HepG2 (cell line): ENCODE data around the gene MEGF11. TPM values are rescaled to one million over a fixed set of nuclear protein-coding genes. Genes with fewer than 3 reads are reported as not detected.

Experiments used
- ATAC-seq: fragments of 200-7000 bp; cut with Tn5 transposase; 3 replicates; pipeline ENCODE4 v1.9.1; 2020; ENCODE audit warnings: mild to moderate bottlenecking, moderate library complexity
- BruUV-seq: library from RNA; stranded (reverse); fragments of 400-500 nt; replicated peaks from 2 replicates; lab custom pipeline; 2021; lab: Mats Ljungman, UMichigan
- CTCF ChIA-PET: fragments of 300-600 bp; formaldehyde crosslinking; extraction: SDS; loops from one replicate; lab custom pipeline; 2021; ENCODE audit warnings: low total read pairs, inconsistent platforms, low intra/inter-chr PET ratio; lab: Yijun Ruan, JAX
- POLR2A ChIA-PET: fragments of 350-600 bp; sonication (Branson Sonifier 250); formaldehyde crosslinking; loops from one replicate; lab custom pipeline; 2020; ENCODE audit warnings: antibody characterized with exemption, inconsistent platforms; lab: Yijun Ruan, JAX
- DNase-seq: peaks from one replicate; pipeline ENCODE4 v3.0.0-alpha.2; 2015; ENCODE audit warnings: low spot score
- FAIRE-seq: peaks from 3 replicates; lab custom pipeline; 2011; peaks lifted over from hg19 to GRCh38; lab: Jason Lieb, UNC
- H2AFZ ChIP-seq: one replicate; pipeline ENCODE4 v1.6.1; 2011; ENCODE audit warnings: low read length, inconsistent platforms
- H3K27ac ChIP-seq: fragments of 300-600 bp; 3 replicates; pipeline ENCODE4 v1.8.0; 2011; ENCODE audit warnings: mixed run types, mild to moderate bottlenecking, mixed read lengths, low read length, inconsistent platforms; ENCODE audit not compliant: insufficient read depth; ENCODE audit errors: extremely low read length
- H3K27me3 ChIP-seq, 2 experiments: fragments of 200-600 bp in 1 of 2; 2 replicates in 1 of 2; 3 replicates in 1 of 2; pipeline versions ENCODE4 v1.6.0 to v1.8.0; 2011; ENCODE audit warnings: low read length in 2 of 2, mild to moderate bottlenecking in 2 of 2, moderate library complexity in 2 of 2, inconsistent platforms in 1 of 2; ENCODE audit not compliant: insufficient read depth in 2 of 2, control insufficient read depth in 1 of 2
- H3K36me3 ChIP-seq, 2 experiments: fragments of 200-600 bp in 1 of 2; replicated peaks in 1 of 2; 2 replicates in 1 of 2; 3 replicates in 1 of 2; pipeline versions ENCODE4 v1.5.1 to v1.8.0; 2011; ENCODE audit warnings: low read length in 2 of 2, inconsistent platforms in 1 of 2; ENCODE audit not compliant: insufficient read depth in 2 of 2, control insufficient read depth in 1 of 2
- H3K4me1 ChIP-seq: 2 replicates; pipeline ENCODE4 v1.5.1; 2012; ENCODE audit warnings: low read length, inconsistent platforms; ENCODE audit not compliant: insufficient read depth
- H3K4me2 ChIP-seq: 2 replicates; pipeline ENCODE4 v1.6.0; 2011; ENCODE audit warnings: low read depth, low read length, inconsistent platforms
- H3K4me3 ChIP-seq, 3 experiments: fragments of 200-600 bp in 1 of 3; sonication (generic), shearing (Covaris generic) in 1 of 3; replicated peaks in 1 of 3; 2 replicates each; pipeline ENCODE4 v1.5.1; 2011 to 2016; ENCODE audit warnings: low read length in 3 of 3, inconsistent platforms in 2 of 3, low read depth in 2 of 3, mild to moderate bottlenecking in 2 of 3, control low read depth in 1 of 3, mixed read lengths in 1 of 3; ENCODE audit not compliant: insufficient read depth in 1 of 3
- H3K79me2 ChIP-seq: one replicate; pipeline ENCODE4 v1.6.1; 2011; ENCODE audit warnings: low read length, inconsistent platforms; ENCODE audit not compliant: insufficient read depth
- H3K9ac ChIP-seq: 2 replicates; pipeline ENCODE4 v1.6.0; 2011; ENCODE audit warnings: mild to moderate bottlenecking, low read depth, low read length, inconsistent platforms; ENCODE audit not compliant: insufficient read depth
- H3K9me3 ChIP-seq: 2 replicates; pipeline ENCODE4 v1.5.1; 2012; ENCODE audit warnings: mild to moderate bottlenecking, low read length
- H4K20me1 ChIP-seq: 2 replicates; pipeline ENCODE4 v1.6.0; 2011; ENCODE audit warnings: inconsistent platforms, mild to moderate bottlenecking, low read length, moderate library complexity; ENCODE audit not compliant: insufficient read depth
- BRCA1 ChIP-seq: sonication (generic); formaldehyde crosslinking; IDR thresholded peaks from 2 replicates; pipeline ENCODE4 v1.4.0; 2020; ENCODE audit warnings: missing genetic modification reagents
- CEBPB ChIP-seq: IDR thresholded peaks from 2 replicates; pipeline ENCODE4 v1.6.1; 2011; ENCODE audit warnings: low read depth, low read length, improper control_type of control experiment, borderline replicate concordance
- DNMT1 ChIP-seq: sonication (generic); formaldehyde crosslinking; IDR thresholded peaks from 2 replicates; pipeline ENCODE4 v1.5.1; 2020; ENCODE audit warnings: mild to moderate bottlenecking, missing genetic modification reagents
- ELK4 ChIP-seq: sonication (generic); formaldehyde crosslinking; IDR thresholded peaks from 2 replicates; pipeline ENCODE4 v1.9.0; 2021; ENCODE audit warnings: missing genetic modification reagents, borderline replicate concordance
- ETV5 ChIP-seq: IDR thresholded peaks from 2 replicates; pipeline ENCODE4 v1.6.1; 2018; ENCODE audit warnings: missing biosample characterization, missing genetic modification reagents, inconsistent platforms, borderline replicate concordance
- GTF3A ChIP-seq: sonication (generic); formaldehyde crosslinking; conservative IDR thresholded peaks from 2 replicates; pipeline ENCODE4 v1.4.0; 2020; ENCODE audit warnings: mild to moderate bottlenecking, missing genetic modification reagents
- MIER2 ChIP-seq: IDR thresholded peaks from 2 replicates; pipeline ENCODE4 v1.6.1; 2016; ENCODE audit warnings: missing biosample characterization, missing genetic modification reagents
- MXD1 ChIP-seq: sonication (generic); formaldehyde crosslinking; IDR thresholded peaks from 2 replicates; pipeline ENCODE4 v1.4.0; 2020; ENCODE audit warnings: mild to moderate bottlenecking, missing genetic modification reagents
- SOX5 ChIP-seq: IDR thresholded peaks from 2 replicates; pipeline ENCODE4 v1.6.1; 2016; ENCODE audit warnings: borderline replicate concordance
- UBTF ChIP-seq: sonication (generic); formaldehyde crosslinking; IDR thresholded peaks from 2 replicates; pipeline ENCODE4 v1.4.0; 2020; ENCODE audit warnings: mild to moderate bottlenecking, missing genetic modification reagents
- ZBTB21 ChIP-seq: sonication (generic); formaldehyde crosslinking; IDR thresholded peaks from 2 replicates; pipeline ENCODE4 v1.4.0; 2020; ENCODE audit warnings: missing genetic modification reagents
- ZNF136 ChIP-seq: sonication (generic); formaldehyde crosslinking; IDR thresholded peaks from 2 replicates; pipeline ENCODE4 v1.8.1; 2022; ENCODE audit warnings: low read depth, mild to moderate bottlenecking, moderate library complexity, missing genetic modification reagents
- ZNF224 ChIP-seq: sonication (generic); formaldehyde crosslinking; IDR thresholded peaks from 2 replicates; pipeline ENCODE4 v1.5.0; 2020; ENCODE audit warnings: mild to moderate bottlenecking, missing genetic modification reagents
- ZNF253 ChIP-seq: sonication (generic); formaldehyde crosslinking; IDR thresholded peaks from 2 replicates; pipeline ENCODE4 v1.8.0; 2022; ENCODE audit warnings: mild to moderate bottlenecking, missing genetic modification reagents, borderline replicate concordance
- ZNF30 ChIP-seq: sonication (generic); formaldehyde crosslinking; IDR thresholded peaks from 2 replicates; pipeline ENCODE4 v1.5.0; 2020; ENCODE audit warnings: mild to moderate bottlenecking, missing genetic modification reagents
- ZNF414 ChIP-seq: sonication (generic); formaldehyde crosslinking; IDR thresholded peaks from 2 replicates; pipeline ENCODE4 v1.5.0; 2020; ENCODE audit warnings: missing genetic modification reagents
- ZNF605 ChIP-seq: sonication (generic); formaldehyde crosslinking; IDR thresholded peaks from 2 replicates; pipeline ENCODE4 v1.8.0; 2022; ENCODE audit warnings: mild to moderate bottlenecking, missing genetic modification reagents
- ZNF639 ChIP-seq: conservative IDR thresholded peaks from 2 replicates; pipeline ENCODE4 v1.6.1; 2018; ENCODE audit warnings: missing genetic modification reagents
- ZNF709 ChIP-seq: sonication (generic); formaldehyde crosslinking; IDR thresholded peaks from 2 replicates; pipeline ENCODE4 v1.5.0; 2020; ENCODE audit warnings: mild to moderate bottlenecking, missing genetic modification reagents
- ZSCAN20 ChIP-seq: sonication (generic); formaldehyde crosslinking; IDR thresholded peaks from 2 replicates; pipeline ENCODE4 v1.4.0; 2020; ENCODE audit warnings: missing genetic modification reagents, mild to moderate bottlenecking, borderline replicate concordance
- WGBS: methylation state at CpG from one replicate; pipeline ENCODE4 v1.1.6; 2017; ENCODE audit warnings: low lambda C conversion rate; 5-methylcytosine and 5-hydroxymethylcytosine counted together
- in situ Hi-C: cut with HindIII; loops from 2 replicates; pipeline ENCODE4 v1.10.0; 2017; ENCODE audit warnings: low pct_unique_long_range_greater_than_20kb; ENCODE audit not compliant: extremely low pct_ligation_motif_present
- intact Hi-C: fragments of 100-400 bp; cut with micrococcal nuclease; formaldehyde crosslinking; loops from one replicate; pipeline ENCODE4 v1.10.0; 2022; ENCODE audit not compliant: unreplicated experiment
- polyA plus RNA-seq, 8 experiments: library from polyadenylated mRNA; depleted of rRNA in 3 of 8; stranded (reverse) in 7 of 8; unstranded in 1 of 8; fragments of >200 nt; fragmentation: Illumina TruSeq in 4 of 8; extraction: Trizol in 4 of 8; gene quantifications; 2 replicates each; pipeline versions ENCODE4 v1.2.1 to v1.2.3, GENCODE V29; 2011 to 2016; ENCODE audit warnings: low read depth in 4 of 8, missing spikeins in 1 of 8, mixed read lengths in 1 of 8; ENCODE audit not compliant: insufficient read depth in 1 of 8
- total RNA-seq, 5 experiments: library from RNA; depleted of rRNA; stranded (reverse); fragments of >200 nt; fragmentation: Illumina TruSeq; extraction: Trizol; gene quantifications; 2 replicates each; pipeline ENCODE4 v1.2.3, GENCODE V29; 2016; ENCODE audit warnings: low read depth in 1 of 5

MEGF11 gene
- total and polyA plus RNA-seq, 2 of the 13 experiments (the other 11 are each of a cell fraction or from before 2014, with no cell fraction given): not detected

GRCh38 chr15:66144978-66145725 is 108.4 kb downstream of the MEGF11 start:
- Histone ChIP-seq H2AFZ (no peak overlapping the region), H3K27me3 (peaks cover 4 to 31% of the 10 kb centered on the region in 2 experiments; a peak in 4 of 5 replicates), H3K4me1 (no peaks in the 10 kb centered on the region), H3K79me2 (no peaks in the 10 kb centered on the region), H3K9ac (no peak overlapping the region), H3K36me3 (no peaks in the 10 kb centered on the region), H3K4me2 (no peak overlapping the region), H4K20me1 (no peaks in the 10 kb centered on the region; the same call in 1 of the 2 replicates), H3K4me3 (no peak overlapping the region), H3K27ac (no peak overlapping the region), H3K9me3 (no peaks in the 10 kb centered on the region)
- POLR2A ChIA-PET: no interaction called here
- FAIRE-seq (no peak), DNase-seq (no peak), ATAC-seq (no peak)
- WGBS: 31% methylated on average over 8 of the region's 8 CpGs
- intact Hi-C loops (no loop called here), in situ Hi-C loops (no loop called here)
- CTCF ChIA-PET: no interaction called here
- no peak for TF ChIP-seq ZNF253
- no peak for TF ChIP-seq CEBPB
- TF ChIP-seq ZNF30 (CRISPR knock-in tag): no peak
- TF ChIP-seq ZNF136 (CRISPR knock-in tag): no peak
- no peak for TF ChIP-seq UBTF (CRISPR knock-in tag)
- no peak for TF ChIP-seq ETV5 (CRISPR knock-in tag)
- TF ChIP-seq ELK4 (CRISPR knock-in tag): no peak
- no peak for TF ChIP-seq DNMT1 (CRISPR knock-in tag)
- no peak for TF ChIP-seq SOX5 (CRISPR knock-in tag)
- no peak for TF ChIP-seq ZNF224 (CRISPR knock-in tag)
- no peak for TF ChIP-seq ZBTB21 (CRISPR knock-in tag)
- TF ChIP-seq ZNF639 (CRISPR knock-in tag): no peak
- no peak for TF ChIP-seq MXD1
- no peak for TF ChIP-seq ZSCAN20 (CRISPR knock-in tag)
- no peak for TF ChIP-seq GTF3A
- TF ChIP-seq BRCA1: no peak
- no peak for TF ChIP-seq MIER2 (CRISPR knock-in tag)
- no peak for TF ChIP-seq ZNF709 (CRISPR knock-in tag)
- TF ChIP-seq ZNF605: no peak
- TF ChIP-seq ZNF414 (CRISPR knock-in tag): no peak
- BruUV-seq: no TSS peak
